ENCODE data around the gene RTL9.

GRCh38 chrX:110397339-110397738 is 38.7 kb downstream of the RTL9 start:
- TF ChIP-seq POLR2A (IDR thresholded peaks at IDR 0.05; ENCODE audit: low read depth, low read length) (no peak), POLR2AphosphoS5 (IDR thresholded peaks at IDR 0.05; ENCODE audit: low read depth, low read length) (no peak), TAF1 (IDR thresholded peaks at IDR 0.05; ENCODE audit: borderline replicate concordance, low read depth, low read length) (no peak)

Data from GM12892 (cell line).